Measurements from ENCODE around the gene XPO4. TPM values are rescaled to one million over a fixed set of nuclear protein-coding genes. Genes with fewer than 3 reads are reported as not detected.

The XPO4 gene
- total and polyA plus RNA-seq, 2 of the 8 experiments (the other 6 are each of a cell fraction or from before 2014, with no cell fraction given) = 11.9 to 33.3 TPM

GRCh38 chr13:20767309-20767943, 135.1 kb downstream of the XPO4 start:
- Histone ChIP-seq H2BK20ac (ENCODE audit: low read length) (no peak overlapping the region), H3K27me3 (replicated peaks in 1 of 4; ENCODE audit: control insufficient read depth in 3 of 4, extremely low read depth in 1 of 4, insufficient read depth in 3 of 4, low read length in 3 of 4) (no peaks in the 10 kb centered on the region), H3K56ac (replicated peaks; ENCODE audit: insufficient read length, low read depth, low read length) (no peak overlapping the region), H2AK5ac (ENCODE audit: low read depth, low read length) (no peak overlapping the region), H3K36me3 (ENCODE audit: control insufficient read depth in 2 of 4, insufficient read depth in 4 of 4, low read length in 3 of 4) (no peaks in the 10 kb centered on the region), H2BK12ac (ENCODE audit: low read depth, low read length) (no peak overlapping the region), H3K9me3 (ENCODE audit: insufficient read depth in 2 of 2, low read depth in 1 of 2, low read length in 1 of 2) (no peaks in the 10 kb centered on the region), H3K4ac (replicated peaks; ENCODE audit: insufficient read length, low read depth, low read length) (no peak overlapping the region), H2AFZ (ENCODE audit: low read length) (no peak overlapping the region), H4K5ac (ENCODE audit: insufficient read length, low read depth, low read length) (no peak overlapping the region), H3K18ac (ENCODE audit: extremely low read depth, low read length) (no peak overlapping the region), H4K8ac (ENCODE audit: extremely low read depth, insufficient read depth, low read length) (no peak overlapping the region), H3K9ac (replicated peaks in 1 of 4; ENCODE audit: extremely low read depth in 1 of 4, low read depth in 3 of 4, low read length in 3 of 4) (no peak overlapping the region), H2BK15ac (ENCODE audit: low read length) (no peak overlapping the region), H3K79me2 (ENCODE audit: control insufficient read depth in 1 of 2, insufficient read depth in 2 of 2, low read length in 2 of 2) (no peaks in the 10 kb centered on the region), H3K4me1 (replicated peaks in 1 of 4; ENCODE audit: control insufficient read depth in 3 of 4, insufficient read depth in 4 of 4, low read length in 3 of 4) (peaks cover 0 to under 1% (median 0%) of the 10 kb centered on the region in 4 experiments; a peak in 3 of 7 replicates), H2BK5ac (ENCODE audit: low read depth, low read length) (no peak overlapping the region), H3K4me2 (ENCODE audit: insufficient read depth in 1 of 2, low read depth in 2 of 2, low read length in 2 of 2) (no peak overlapping the region), H4K20me1 (replicated peaks in 1 of 2; ENCODE audit: control insufficient read depth in 1 of 2, insufficient read depth in 2 of 2, low read length in 2 of 2) (no peaks in the 10 kb centered on the region), H3K23ac (ENCODE audit: insufficient read length) (no peak overlapping the region), H2BK120ac (replicated peaks; ENCODE audit: low read depth, low read length) (no peak overlapping the region), H3K14ac (ENCODE audit: insufficient read length) (no peak overlapping the region), H4K91ac (replicated peaks; ENCODE audit: insufficient read length, low read length) (no peak overlapping the region), H3K4me3 (ENCODE audit: extremely low read depth in 1 of 4, insufficient read depth in 2 of 4, low read depth in 3 of 4, low read length in 4 of 4) (no peak overlapping the region), H3K79me1 (ENCODE audit: low read depth, low read length) (no peaks in the 10 kb centered on the region), H3K23me2 (ENCODE audit: low read depth, low read length) (no peaks in the 10 kb centered on the region), H3K27ac (ENCODE audit: low read depth, low read length) (no peak overlapping the region)
- ChIA-PET CTCF (ENCODE audit: partially characterized antibody) (interaction anchor here (1.3 kb wide), 1 partner anchor 10 kb away, joined by 3 read pairs; no protein-coding TSS in a partner anchor), POLR2A (ENCODE audit: partially characterized antibody) (no interaction called here)
- DNase-seq (ENCODE audit: low read depth in 1 of 2, low spot score in 2 of 2) (no peak), FAIRE-seq (no peak)
- 91% methylated on average over 2 of the region's 2 CpGs; no CpG with 5 or more reads in 1 of the 2 experiments for WGBS, 2 experiments (ENCODE audit: extremely low coverage in 1 of 2, insufficient coverage in 1 of 2, insufficient read length in 1 of 2, insufficient replicate concordance in 2 of 2, low coverage in 1 of 2, low lambda C conversion rate in 2 of 2, missing lambda C conversion rate in 1 of 2)
- TF ChIP-seq POLR2A (IDR thresholded peaks at IDR 0.05; ENCODE audit: control extremely low read depth in 1 of 2, low read depth in 2 of 2, low read length in 2 of 2) (no peak), KDM4A (IDR thresholded peaks at IDR 0.05; ENCODE audit: low read depth, low read length, severe bottlenecking) (no peak), NANOG (IDR thresholded peaks at IDR 0.05; ENCODE audit: insufficient read depth, low read depth, low read length, poor library complexity, severe bottlenecking) (no peak), NRF1 (IDR thresholded peaks at IDR 0.05; ENCODE audit: low read depth, low read length) (no peak), SP2 (IDR thresholded peaks at IDR 0.05; ENCODE audit: low read length) (no peak), BACH1 (IDR thresholded peaks at IDR 0.05; ENCODE audit: low read length) (no peak), TAF7 (optimal IDR thresholded peaks at IDR 0.05; ENCODE audit: borderline replicate concordance, low read depth, low read length) (no peak), FOSL1 (IDR thresholded peaks at IDR 0.05; ENCODE audit: insufficient read depth, low read depth, low read length) (no peak), RNF2 (IDR thresholded peaks at IDR 0.05; ENCODE audit: borderline replicate concordance, low read depth, low read length, missing control alignments, poor library complexity, severe bottlenecking) (no peak), CTBP2 (IDR thresholded peaks at IDR 0.05; ENCODE audit: borderline replicate concordance, insufficient read depth, insufficient read length, low read length) (no peak), KDM5A (IDR thresholded peaks at IDR 0.05; ENCODE audit: low read length) (no peak), SIN3A (conservative IDR thresholded peaks at IDR 0.05 in 1 of 2, IDR thresholded peaks at IDR 0.05 in 1 of 2; ENCODE audit: low read depth in 1 of 2, low read length in 2 of 2) (no peak), CBX5 (IDR thresholded peaks at IDR 0.05; ENCODE audit: low read depth, low read length) (no peak)
